ENCODE measurements around the gene FBXL16. TPM values are rescaled to one million over a fixed set of nuclear protein-coding genes. Genes with fewer than 3 reads are reported as not detected.

The FBXL16 gene
- total RNA-seq, 1 donor from 2014 or later = not detected

DNA sequence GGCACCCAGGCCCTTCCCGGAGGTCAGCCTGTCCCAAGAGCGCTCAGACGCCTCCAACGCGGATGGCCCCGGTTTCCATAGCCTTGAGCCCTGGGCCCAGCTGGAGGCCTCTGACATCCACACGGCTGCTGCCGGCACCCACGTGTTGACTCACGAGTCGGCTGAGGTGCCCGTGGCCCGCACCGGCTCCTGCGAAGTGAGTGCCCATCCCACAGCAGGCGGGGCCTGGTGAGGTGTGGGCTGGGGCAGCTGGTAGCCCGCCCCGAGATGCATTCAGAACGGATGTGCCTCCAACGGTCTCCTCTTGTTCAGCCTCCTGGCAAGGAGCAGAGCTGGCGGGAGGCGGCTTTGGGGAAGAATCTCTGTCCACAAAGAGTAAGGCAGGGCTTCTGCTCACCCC is 53.8 kb downstream of the FBXL16 start:
- no peak overlapping the region for H3K27ac ChIP-seq
- TF ChIP-seq, protein P1, sequence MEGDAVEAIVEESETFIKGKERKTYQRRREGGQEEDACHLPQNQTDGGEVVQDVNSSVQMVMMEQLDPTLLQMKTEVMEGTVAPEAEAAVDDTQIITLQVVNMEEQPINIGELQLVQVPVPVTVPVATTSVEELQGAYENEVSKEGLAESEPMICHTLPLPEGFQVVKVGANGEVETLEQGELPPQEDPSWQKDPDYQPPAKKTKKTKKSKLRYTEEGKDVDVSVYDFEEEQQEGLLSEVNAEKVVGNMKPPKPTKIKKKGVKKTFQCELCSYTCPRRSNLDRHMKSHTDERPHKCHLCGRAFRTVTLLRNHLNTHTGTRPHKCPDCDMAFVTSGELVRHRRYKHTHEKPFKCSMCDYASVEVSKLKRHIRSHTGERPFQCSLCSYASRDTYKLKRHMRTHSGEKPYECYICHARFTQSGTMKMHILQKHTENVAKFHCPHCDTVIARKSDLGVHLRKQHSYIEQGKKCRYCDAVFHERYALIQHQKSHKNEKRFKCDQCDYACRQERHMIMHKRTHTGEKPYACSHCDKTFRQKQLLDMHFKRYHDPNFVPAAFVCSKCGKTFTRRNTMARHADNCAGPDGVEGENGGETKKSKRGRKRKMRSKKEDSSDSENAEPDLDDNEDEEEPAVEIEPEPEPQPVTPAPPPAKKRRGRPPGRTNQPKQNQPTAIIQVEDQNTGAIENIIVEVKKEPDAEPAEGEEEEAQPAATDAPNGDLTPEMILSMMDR (IDR thresholded peaks at IDR 0.05) = no peak
- DNase-seq (ENCODE audit: low spot score in 2 of 2) = no peak
- no peak overlapping the region for H3K4me3 ChIP-seq
- H3K9me3 ChIP-seq = no peaks in the 10 kb centered on the region
- H3K27me3 ChIP-seq = no peaks in the 10 kb centered on the region
- H3K4me1 ChIP-seq = peaks cover 9 to 19% of the 10 kb centered on the region in 2 donors
- intact Hi-C loops (cut with DNase I) = no loop called here
- H3K36me3 ChIP-seq = peaks cover 4 to 7% of the 10 kb centered on the region in 2 donors

DNA sequence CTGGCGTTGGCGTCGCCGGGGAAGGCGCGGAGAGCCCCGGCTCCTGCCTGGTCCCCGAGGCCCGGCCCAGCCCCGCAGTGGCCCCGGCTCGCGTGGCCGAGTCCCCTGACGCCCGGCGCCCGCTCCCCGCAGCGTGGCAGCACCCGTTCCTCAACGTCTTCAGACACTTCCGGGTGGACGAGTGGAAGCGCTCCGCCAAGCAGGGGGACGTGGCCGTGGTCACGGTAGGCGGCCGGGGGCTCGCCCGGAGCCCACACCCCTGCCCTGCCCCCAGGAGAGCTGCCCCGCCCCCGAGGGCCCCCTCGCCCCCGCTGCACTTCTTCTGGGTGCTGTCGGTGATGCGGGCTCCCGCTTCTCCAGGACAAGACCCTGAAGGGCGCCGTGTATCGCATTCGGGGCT is 56.0 kb downstream of the FBXL16 start:
- H3K4me1 ChIP-seq = peaks cover 9 to 19% of the 10 kb centered on the region in 2 donors
- peak overlapping the region; percentile 76 to 91 for H3K4me3 ChIP-seq
- intact Hi-C loops (cut with DNase I) = loop anchor here (1.0 kb wide), 1 partner anchor 12 kb away; no protein-coding TSS in a partner anchor
- H3K36me3 ChIP-seq = no peaks in the 10 kb centered on the region
- DNase-seq (ENCODE audit: low spot score in 2 of 2) = no peak
- no peaks in the 10 kb centered on the region for H3K9me3 ChIP-seq
- TF ChIP-seq, protein P1 (IDR thresholded peaks at IDR 0.05) = no peak
- H3K27ac ChIP-seq = peak overlapping the region in 1 of 2 donors; percentile 87
- H3K27me3 ChIP-seq = no peaks in the 10 kb centered on the region

DNA sequence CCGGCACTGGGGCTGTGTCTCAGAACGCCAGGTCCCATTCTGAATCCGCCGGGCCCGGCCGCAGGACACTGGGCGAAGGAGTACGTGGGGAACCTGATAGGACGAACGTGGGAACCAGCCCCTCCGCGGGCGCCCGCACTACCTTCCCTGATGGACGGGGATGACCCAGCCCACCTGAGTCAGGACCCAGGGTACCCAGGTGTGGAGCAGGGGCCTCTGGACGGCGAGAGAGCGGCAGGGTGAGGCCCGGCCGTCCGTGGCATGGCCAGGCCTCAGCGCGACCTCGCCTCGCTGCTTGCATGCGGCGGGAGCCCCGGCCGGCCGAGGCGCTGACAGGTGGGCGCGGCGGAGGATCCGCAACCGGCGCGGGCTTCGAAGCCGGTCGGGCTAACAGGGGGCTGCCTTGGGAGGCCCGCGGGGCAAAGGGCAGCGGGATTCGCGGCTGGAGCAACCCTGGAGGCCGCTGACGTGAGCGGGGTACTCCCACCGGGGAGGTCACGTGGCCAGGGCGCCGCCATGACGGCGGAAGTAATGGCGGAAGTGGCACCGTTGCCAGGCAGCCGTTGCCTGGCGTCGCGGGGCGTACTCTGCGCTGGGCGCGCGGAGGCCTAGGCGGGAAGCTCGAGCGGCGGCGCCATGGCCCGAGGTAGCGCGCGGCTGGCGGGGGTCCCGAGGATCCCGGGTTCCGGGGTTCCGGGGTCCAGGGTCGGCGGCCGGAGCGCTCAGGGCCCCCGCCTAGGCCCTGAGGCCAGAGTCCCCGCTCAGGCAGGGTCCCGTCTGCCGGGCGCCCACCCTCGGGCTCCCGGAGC is 56.6 kb downstream of the FBXL16 start, which contains the start of gene WDR90:
Gene WDR90, plus strand, starts transcription at position 585 of the 809 bp plus-strand sequence. Its CDS starts 52 bp downstream, at position 637.
- peak within 1 kb of the TSS; percentile 83 to 87 for H3K27ac ChIP-seq

DNA sequence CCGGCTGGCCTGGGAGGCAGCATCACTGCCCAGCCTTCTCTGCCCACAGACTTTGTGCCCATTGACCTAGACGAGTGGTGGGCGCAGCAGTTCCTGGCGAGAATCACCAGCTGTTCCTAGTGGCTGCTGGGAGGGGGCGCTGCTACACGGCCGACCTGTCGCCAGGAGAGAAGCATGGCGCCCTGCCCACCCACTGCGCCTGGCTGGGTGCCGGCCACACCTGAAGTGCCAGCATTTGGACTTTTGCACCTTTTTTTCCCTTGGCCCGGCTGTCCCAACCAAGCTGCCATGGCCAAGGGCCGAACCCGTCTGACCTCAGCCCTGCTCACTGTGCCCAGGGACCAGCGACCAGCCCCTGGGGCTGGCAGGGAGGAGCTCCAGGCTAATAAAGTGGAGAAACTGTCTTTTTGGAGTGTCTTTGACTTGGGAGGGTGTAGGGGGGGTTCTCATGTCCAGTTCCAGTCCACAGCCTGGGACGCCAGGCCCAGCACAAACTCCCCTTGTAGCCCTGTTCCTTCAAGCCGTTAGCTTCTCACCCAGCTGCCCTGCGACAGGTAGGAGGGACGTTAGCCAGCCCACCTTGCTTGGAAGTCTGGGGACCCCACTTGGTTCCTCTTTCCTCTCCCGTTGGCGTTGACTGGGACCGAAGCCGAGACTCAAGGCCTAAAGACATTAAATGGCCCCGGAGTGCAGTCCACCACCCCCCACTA is 57.4 kb downstream of the FBXL16 start:
- H3K27ac ChIP-seq = peak overlapping the region; percentile 83 to 87
- TF ChIP-seq, protein P1 (IDR thresholded peaks at IDR 0.05) = peak in 1 of 3 experiments; percentile 16
- H3K27me3 ChIP-seq = no peaks in the 10 kb centered on the region
- no peak for DNase-seq (ENCODE audit: low spot score in 2 of 2)
- H3K4me1 ChIP-seq = peaks cover 9 to 19% of the 10 kb centered on the region in 2 donors
- intact Hi-C loops (cut with DNase I) = no loop called here
- H3K36me3 ChIP-seq = no peaks in the 10 kb centered on the region
- peak overlapping the region; percentile 76 to 91 for H3K4me3 ChIP-seq
- H3K9me3 ChIP-seq = no peaks in the 10 kb centered on the region

More for the DNA sequence above, 56.6 kb downstream of the FBXL16 start, which contains the start of gene WDR90:
- TF ChIP-seq, protein P1 (IDR thresholded peaks at IDR 0.05) = no peak
- no peaks in the 10 kb centered on the region for H3K9me3 ChIP-seq
- H3K4me1 ChIP-seq = peaks cover 9 to 19% of the 10 kb centered on the region in 2 donors
- DNase-seq (ENCODE audit: low spot score in 2 of 2) = peak; percentile 71 to 95
- intact Hi-C loops (cut with DNase I) = loop anchor here (1.0 kb wide), 1 partner anchor 12 kb away; no protein-coding TSS in a partner anchor
- H3K36me3 ChIP-seq = no peaks in the 10 kb centered on the region
- H3K4me3 ChIP-seq = peak within 1 kb of the TSS; percentile 76 to 91
- H3K27me3 ChIP-seq = no peaks in the 10 kb centered on the region

DNA sequence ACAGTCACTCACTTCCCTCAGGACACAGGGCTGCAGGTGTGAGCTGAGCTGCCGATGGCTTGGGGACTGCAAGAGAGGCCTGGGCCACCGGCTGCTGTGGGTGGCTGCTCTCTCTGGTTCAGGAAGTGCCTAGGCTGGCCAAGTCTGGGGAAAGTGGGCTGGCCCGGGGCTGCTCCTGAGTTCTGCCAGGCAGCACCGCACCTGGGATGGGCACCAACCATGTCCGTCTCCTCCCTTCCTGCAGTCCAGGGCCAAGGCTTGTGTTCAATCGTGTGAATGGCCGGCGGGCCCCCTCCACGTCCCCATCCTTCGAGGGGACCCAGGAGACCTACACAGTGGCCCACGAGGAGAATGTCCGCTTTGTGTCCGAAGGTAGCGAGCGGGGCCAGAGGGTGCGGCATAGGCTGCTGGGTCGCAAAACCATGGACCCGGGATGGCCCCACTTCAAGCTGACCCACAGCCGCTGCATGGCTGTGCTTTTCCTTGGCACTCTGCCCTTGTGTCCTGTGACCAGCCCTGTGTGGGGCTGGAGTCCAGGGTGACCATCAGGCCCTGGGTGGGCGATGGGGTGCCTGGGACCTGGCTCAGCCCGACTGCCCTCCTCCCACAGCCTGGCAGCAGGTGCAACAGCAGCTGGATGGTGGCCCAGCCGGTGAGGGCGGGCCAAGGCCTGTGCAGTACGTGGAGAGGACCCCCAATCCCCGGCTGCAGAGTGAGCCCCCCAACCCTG is 58.3 kb downstream of the FBXL16 start:
- no peak for DNase-seq (ENCODE audit: low spot score in 2 of 2)
- Histone ChIP-seq H3K27me3 (no peaks in the 10 kb centered on the region), H3K4me3 (peak overlapping the region in 1 of 2 donors; percentile 76), H3K27ac (no peak overlapping the region), H3K4me1 (peaks cover 15 to 27% of the 10 kb centered on the region in 2 donors), H3K36me3 (no peaks in the 10 kb centered on the region), H3K9me3 (no peaks in the 10 kb centered on the region)
- TF ChIP-seq, protein P1 (IDR thresholded peaks at IDR 0.05) = no peak
- intact Hi-C loops (cut with DNase I) = no loop called here

All from ascending aorta (tissue), 2 donors.